Muscle of arm (tissue), 12 donors: ENCODE results near the gene NTHL1. TPM values are rescaled to one million over a fixed set of nuclear protein-coding genes. Genes with fewer than 3 reads are reported as not detected.

ENCODE experiments used
- DNase-seq: peaks from one replicate; pipeline ENCODE4 v3.0.0-alpha.2; 2013
- polyA plus RNA-seq, 12 donors: library from polyadenylated mRNA; unstranded; fragments of 120-200 nt; gene quantifications; one replicate each; pipeline ENCODE4 v1.2.1, GENCODE V29; 2013; ENCODE audit not compliant: insufficient read length in 12 of 12

NTHL1 gene
- polyA plus RNA-seq, 12 donors = 8.4 to 35.5 (median 10.6) TPM; not detected in 1

DNA sequence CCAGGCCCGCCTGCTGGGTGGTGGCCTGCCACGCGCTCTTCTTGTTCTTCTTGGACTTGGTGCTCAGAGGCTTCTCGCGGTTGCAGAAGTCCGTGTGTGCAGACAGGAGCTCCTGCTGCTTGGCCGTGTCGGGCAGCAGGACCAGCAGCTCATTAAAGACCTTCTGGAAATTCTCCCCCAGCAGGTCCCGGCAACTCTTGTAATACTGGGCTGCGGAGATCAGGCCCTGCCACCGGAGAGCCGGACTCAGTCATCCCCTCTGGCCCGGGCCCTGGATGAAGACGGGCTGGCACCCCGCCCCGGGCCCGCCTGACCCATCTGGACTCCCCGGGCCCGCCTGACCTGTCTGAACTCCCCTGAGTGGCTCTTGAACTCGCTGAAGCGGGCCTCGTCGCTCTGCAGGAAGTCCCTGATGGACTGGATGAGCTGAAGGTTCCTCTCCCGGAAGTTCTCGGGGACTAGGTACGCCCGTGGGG lies 49.2 kb downstream of the NTHL1 start:
- DNase-seq = no peak

DNA sequence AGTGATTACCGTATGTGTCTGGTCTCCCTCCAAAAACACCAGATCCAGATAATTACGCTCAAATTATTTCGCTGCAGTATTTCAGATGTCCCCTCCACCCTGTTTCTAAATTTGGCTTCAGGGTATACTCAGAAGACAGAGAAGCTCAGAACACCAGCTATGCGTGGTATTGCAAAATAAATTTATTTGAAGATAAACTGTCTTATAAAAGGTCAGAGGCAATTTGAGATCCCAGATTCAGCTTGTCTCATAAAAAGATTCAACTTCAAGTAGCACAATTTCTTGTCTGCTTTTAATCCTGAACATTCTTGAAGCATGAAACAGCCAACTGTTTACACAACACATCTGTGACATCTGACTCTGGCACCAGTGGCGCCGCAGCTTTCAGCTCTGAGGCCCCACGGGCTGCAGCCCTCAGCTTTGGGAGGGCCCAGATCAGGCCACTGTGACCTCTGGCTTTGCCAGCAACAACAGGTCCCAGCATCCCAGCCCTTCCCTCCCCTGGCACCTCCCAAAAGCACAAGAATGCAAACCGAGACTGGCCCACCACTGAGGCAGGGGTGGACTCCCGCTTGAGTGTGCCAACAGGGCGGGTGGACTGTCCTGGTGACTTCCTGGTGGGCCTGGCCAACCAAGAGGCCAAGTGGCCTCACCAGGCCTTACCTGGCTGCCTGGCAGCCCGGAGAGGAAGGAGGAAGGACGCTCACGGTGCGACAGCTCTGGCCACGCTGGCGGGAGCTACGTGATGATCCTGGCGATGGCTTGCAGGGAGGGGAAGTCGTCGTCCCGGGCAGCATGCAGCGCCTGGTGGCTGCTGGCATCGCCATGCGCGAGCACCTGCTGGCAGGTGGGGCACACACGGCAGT lies 49.9 kb downstream of the NTHL1 start:
- DNase-seq = no peak

DNA sequence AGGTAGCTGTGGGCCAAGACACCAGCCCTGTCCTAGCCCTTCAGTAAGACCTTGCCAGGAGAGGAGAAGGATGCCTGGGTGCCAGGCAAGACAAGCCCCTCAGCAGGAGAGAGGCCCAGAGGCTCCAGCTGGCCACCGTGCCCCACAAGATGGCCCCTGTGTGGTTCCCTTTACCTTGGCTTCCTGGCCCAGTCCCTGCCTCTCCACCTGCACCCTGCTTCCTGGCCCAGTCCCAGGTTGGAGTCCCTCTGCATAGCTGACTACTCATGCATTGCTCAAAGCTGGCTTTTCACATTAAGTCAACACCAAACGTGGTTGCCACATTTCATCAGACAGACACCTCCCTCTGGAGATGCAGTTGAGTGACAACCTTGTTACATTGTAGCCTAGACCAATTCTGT lies 53.9 kb downstream of the NTHL1 start:
- DNase-seq = no peak

DNA sequence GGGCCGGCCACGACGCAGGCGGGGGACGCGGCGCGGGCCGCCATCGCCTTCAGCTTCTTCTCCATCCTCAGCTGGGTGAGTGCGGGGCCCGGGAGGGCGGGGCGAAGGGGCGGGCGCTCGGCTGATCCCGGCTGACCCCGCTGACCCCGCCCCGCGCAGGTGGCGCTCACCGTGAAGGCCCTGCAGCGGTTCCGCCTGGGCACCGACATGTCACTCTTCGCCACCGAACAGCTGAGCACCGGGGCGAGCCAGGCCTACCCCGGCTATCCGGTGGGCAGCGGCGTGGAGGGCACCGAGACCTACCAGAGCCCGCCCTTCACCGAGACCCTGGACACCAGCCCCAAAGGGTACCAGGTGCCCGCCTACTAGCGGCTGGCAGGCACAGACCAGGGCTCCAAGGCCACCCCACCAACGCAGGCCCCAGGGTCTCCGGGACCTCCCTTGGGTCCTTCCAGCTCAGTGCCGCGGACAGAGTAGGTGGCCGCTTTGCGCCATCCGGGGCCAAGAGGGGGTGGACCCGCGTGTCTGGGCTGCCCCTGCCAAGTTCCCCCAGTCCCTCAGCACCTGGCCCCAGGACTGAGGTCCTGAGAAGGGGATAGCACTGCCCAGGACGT lies 54.8 kb downstream of the NTHL1 start:
- no peak for DNase-seq

DNA sequence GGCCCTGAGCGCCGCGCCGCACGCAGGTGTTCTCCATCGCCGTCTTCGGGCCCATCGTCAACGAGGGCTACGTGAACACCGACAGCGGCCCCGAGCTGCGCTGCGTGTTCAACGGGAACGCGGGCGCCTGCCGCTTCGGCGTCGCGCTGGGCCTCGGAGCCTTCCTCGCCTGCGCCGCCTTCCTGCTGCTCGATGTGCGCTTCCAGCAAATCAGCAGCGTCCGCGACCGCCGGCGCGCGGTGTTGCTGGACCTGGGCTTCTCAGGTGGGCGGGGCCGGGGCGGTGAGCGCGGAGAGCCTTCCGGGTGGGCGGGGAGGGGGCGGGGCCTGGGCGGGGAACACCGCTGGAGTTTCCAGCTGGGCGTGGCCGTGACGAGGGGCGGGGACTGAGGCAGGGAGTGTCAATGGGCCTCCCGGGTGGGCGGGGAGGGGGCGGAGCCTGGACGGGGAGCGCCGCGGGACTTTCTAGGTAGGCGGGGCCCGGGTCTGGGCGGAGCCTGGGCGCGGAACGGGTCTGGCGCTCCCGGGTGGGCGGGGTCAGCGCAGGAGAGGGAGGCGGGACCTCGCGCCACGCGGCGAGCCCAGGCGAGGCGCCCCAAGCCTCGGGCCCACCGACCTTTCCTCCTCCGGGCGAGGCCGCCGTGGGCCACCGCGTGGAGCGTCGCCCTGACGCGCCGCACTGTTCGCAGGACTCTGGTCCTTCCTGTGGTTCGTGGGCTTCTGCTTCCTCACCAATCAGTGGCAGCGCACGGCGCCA lies 55.5 kb downstream of the NTHL1 start:
- peak; percentile 84 for DNase-seq

DNA sequence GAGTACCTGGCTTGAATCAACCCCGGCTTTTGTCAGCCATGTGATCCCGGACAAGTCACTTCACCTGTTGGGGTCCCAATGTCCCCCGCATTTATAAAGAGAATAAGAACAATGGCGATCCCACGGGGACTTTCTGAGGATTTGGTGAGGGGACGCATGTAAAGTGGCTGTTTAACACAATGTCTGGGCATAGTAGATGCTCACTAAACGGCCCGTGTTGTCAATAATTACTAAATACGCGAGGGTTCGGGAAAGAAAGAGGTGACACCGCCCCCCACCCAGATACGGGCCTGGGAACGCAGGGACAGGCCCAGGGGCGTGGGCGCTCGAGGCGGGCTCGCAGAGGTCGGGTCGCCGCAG lies 56.1 kb downstream of the NTHL1 start:
- DNase-seq = no peak

DNA sequence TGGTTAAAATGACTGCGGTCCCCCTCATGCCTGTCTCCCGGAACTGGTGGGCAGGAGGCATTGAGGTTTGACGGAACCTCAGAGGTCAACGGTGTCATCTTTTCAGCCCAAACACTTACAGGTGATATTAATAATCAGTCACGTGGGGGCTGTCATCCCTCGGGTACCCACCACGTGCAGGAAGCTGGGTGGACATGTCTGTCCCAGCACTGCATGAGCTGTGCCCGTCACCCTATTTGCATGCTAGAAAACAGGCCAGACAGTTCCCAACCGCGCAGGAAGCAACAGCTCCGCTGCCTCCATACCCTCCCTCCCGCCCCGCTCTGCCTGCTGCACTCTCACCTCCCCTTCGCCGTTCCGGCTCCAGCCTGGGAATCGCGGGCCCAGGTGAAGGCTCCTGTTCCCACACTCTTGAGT lies 56.5 kb downstream of the NTHL1 start:
- DNase-seq = no peak

DNA sequence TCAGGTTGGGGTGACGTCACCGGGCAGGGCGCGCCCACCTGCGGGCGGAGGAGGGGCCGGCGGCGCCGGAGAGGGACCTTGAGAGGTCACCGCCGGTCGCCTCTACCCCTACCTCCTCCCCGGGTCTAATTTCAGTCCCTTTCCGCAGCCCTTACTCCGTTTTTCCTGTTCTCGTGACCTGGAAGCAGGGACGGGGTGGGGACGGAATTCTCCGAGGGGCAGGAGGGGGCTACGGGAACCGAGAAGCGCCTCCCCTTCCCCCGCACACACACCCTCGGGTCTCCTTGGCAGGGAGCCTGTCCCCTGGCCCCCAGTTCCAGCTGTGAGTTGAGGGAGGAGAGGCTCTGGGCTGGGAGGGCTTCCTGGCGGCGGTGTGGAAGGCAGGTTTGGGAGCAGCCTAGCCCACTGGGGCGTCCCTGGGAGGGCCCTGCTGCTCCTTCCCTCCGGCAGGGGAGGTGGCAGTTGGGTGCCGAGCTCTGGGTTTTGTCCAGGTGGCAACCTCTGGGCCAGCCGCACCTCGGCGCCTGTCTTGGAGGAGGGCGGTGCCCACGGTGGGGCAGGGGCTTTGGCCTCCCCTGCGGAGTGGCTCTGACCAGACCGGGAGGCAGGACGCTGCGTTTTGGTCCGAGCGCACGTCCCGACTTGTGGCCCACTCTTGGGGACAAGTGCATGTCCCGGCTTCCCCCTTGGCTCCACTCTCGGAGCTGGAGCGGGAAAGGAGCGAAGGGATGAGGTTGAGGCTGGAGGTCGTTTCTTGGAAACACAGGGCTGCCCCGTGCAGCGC lies 57.1 kb downstream of the NTHL1 start:
- DNase-seq = no peak

DNA sequence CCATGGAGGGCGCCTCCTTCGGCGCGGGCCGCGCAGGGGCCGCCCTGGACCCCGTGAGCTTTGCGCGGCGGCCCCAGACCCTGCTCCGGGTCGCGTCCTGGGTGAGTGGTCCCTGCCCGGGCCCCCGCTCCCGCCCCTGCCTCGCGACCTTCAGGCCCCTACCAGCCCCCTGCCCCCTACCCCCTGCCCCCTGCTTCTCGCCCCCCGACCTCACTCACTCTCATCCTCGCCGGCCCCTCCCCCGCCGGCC lies 57.6 kb downstream of the NTHL1 start:
- DNase-seq = no peak

Other genes with a start within 250 kb of the NTHL1 start
- gene HAGH, start 221.0 kb downstream of the NTHL1 start, polyA plus RNA-seq = 10 to 100 TPM in 11 of 12 donors, not detected in 1; 27.4 to 49.0 (median 31.7) TPM
- gene FAHD1, start 220.6 kb downstream of the NTHL1 start, polyA plus RNA-seq = 10 to 100 TPM in 11 of 12 donors, not detected in 1; 13.6 to 24.4 (median 18.0) TPM
- 1 to 10 TPM in 2 of 12 donors, under 1 TPM in 8, not detected in 2; 0.08 to 3.0 (median 0.69) TPM for gene MEIOB, start 175.7 kb downstream of the NTHL1 start, polyA plus RNA-seq
- gene HS3ST6, start 129.4 kb downstream of the NTHL1 start, polyA plus RNA-seq = 10 to 100 TPM in 1 of 12 donors, 1 to 10 TPM in 1, under 1 TPM in 2, not detected in 8; 0.15 to 14.3 (median 2.1) TPM
- 10 to 100 TPM in 11 of 12 donors, not detected in 1; 14.2 to 50.0 (median 27.8) TPM for gene MSRB1, start 104.6 kb downstream of the NTHL1 start, polyA plus RNA-seq
- 10 to 100 TPM in 11 of 12 donors, not detected in 1; 12.8 to 93.9 (median 35.0) TPM for gene RPL3L, start 93.1 kb downstream of the NTHL1 start, polyA plus RNA-seq
- 100 to 1,000 TPM in 9 of 12 donors, 10 to 100 TPM in 2, not detected in 1; 95.8 to 145 (median 117) TPM for gene NDUFB10, start 88.3 kb downstream of the NTHL1 start, polyA plus RNA-seq
- gene RPS2, start 83.0 kb downstream of the NTHL1 start, polyA plus RNA-seq = 1,000 to 10,000 TPM; 2,162 to 3,862 (median 3,028) TPM
- gene RNF151, start 81.0 kb downstream of the NTHL1 start, polyA plus RNA-seq = not detected
- 10 to 100 TPM in 11 of 12 donors, not detected in 1; 16.7 to 31.5 (median 21.7) TPM for gene TBL3, start 75.8 kb downstream of the NTHL1 start, polyA plus RNA-seq
- 1 to 10 TPM in 3 of 12 donors, under 1 TPM in 6, not detected in 3; 0.38 to 1.4 (median 0.74) TPM for gene NOXO1, start 66.4 kb downstream of the NTHL1 start, polyA plus RNA-seq
- 10 to 100 TPM in 11 of 12 donors, not detected in 1; 10.9 to 40.2 (median 15.1) TPM for gene GFER, start 63.6 kb downstream of the NTHL1 start, polyA plus RNA-seq
- 1 to 10 TPM in 4 of 12 donors, under 1 TPM in 6, not detected in 2; 0.25 to 1.5 (median 0.86) TPM for gene SYNGR3, start 57.9 kb downstream of the NTHL1 start, polyA plus RNA-seq
- 10 to 100 TPM in 11 of 12 donors, not detected in 1; 13.6 to 32.2 (median 18.6) TPM for gene ZNF598, start 38.0 kb downstream of the NTHL1 start, polyA plus RNA-seq
- 1 to 10 TPM in 8 of 12 donors, under 1 TPM in 2, not detected in 2; 0.56 to 3.1 (median 1.5) TPM for gene NPW, start 28.0 kb downstream of the NTHL1 start, polyA plus RNA-seq
- 10 to 100 TPM in 11 of 12 donors, not detected in 1; 26.8 to 55.1 (median 36.1) TPM for gene NHERF2, start 20.9 kb downstream of the NTHL1 start, polyA plus RNA-seq
- gene TSC2, start 151 bp upstream of the NTHL1 start, polyA plus RNA-seq = 1,000 to 10,000 TPM in 1 of 12 donors, 100 to 1,000 TPM in 1, 10 to 100 TPM in 10; 62.0 to 1,357 (median 75.2) TPM
- 100 to 1,000 TPM in 7 of 12 donors, 10 to 100 TPM in 4, not detected in 1; 85.8 to 199 (median 121) TPM for gene PKD1, start 88.1 kb upstream of the NTHL1 start, polyA plus RNA-seq
- 1 to 10 TPM in 3 of 12 donors, under 1 TPM in 7, not detected in 2; 0.27 to 1.9 (median 0.78) TPM for gene RAB26, start 100.8 kb upstream of the NTHL1 start, polyA plus RNA-seq
- gene TRAF7, start 107.9 kb upstream of the NTHL1 start, polyA plus RNA-seq = 10 to 100 TPM in 11 of 12 donors, not detected in 1; 28.9 to 60.7 (median 45.0) TPM
- 1 to 10 TPM in 10 of 12 donors, not detected in 2; 1.3 to 4.1 (median 2.1) TPM for gene CASKIN1, start 148.8 kb upstream of the NTHL1 start, polyA plus RNA-seq
- 10 to 100 TPM in 11 of 12 donors, not detected in 1; 26.6 to 47.2 (median 30.3) TPM for gene MLST8, start 157.6 kb upstream of the NTHL1 start, polyA plus RNA-seq
- gene BRICD5, start 163.0 kb upstream of the NTHL1 start, polyA plus RNA-seq = 10 to 100 TPM in 1 of 12 donors, 1 to 10 TPM in 10, not detected in 1; 3.2 to 14.8 (median 5.2) TPM
- gene PGP, start 167.0 kb upstream of the NTHL1 start, polyA plus RNA-seq = 10 to 100 TPM in 10 of 12 donors, 1 to 10 TPM in 1, not detected in 1; 8.8 to 25.3 (median 12.4) TPM
- gene E4F1, start 175.8 kb upstream of the NTHL1 start, polyA plus RNA-seq = 10 to 100 TPM in 10 of 12 donors, 1 to 10 TPM in 1, not detected in 1; 9.7 to 19.9 (median 11.6) TPM
- under 1 TPM in 10 of 12 donors, not detected in 2; 0.47 to 1.00 (median 0.72) TPM for gene DNASE1L2, start 188.6 kb upstream of the NTHL1 start, polyA plus RNA-seq
- gene ECI1, start 203.8 kb upstream of the NTHL1 start, polyA plus RNA-seq = 10 to 100 TPM in 11 of 12 donors, not detected in 1; 27.7 to 56.2 (median 43.9) TPM
- 100 to 1,000 TPM in 11 of 12 donors, not detected in 1; 151 to 206 (median 167) TPM for gene RNPS1, start 220.3 kb upstream of the NTHL1 start, polyA plus RNA-seq